Measurements from ENCODE around the gene CAMTA1.

DNA sequence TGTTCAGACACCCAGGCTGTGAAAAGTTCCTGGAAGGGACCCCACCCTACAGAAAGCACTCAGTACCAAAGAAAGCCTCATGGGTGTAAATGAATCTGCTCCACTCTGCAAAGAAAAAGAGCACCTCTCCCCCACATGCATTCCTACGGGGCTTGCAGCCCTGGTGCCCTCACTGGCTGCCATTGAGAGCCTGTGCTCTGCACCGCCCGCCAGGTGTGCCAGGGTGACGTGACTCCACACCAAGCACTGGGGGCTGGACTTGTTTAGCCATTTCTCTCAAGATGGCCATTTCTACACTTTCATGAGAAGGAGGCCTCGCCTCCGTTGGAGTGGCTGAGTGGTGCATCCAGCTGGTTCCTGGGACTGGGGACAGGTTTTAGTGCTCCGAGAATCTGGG, 605.3 kb downstream of the CAMTA1 start:
- no peak for TF ChIP-seq POLR2A (IDR thresholded peaks at IDR 0.05)
- TF ChIP-seq, protein P1, sequence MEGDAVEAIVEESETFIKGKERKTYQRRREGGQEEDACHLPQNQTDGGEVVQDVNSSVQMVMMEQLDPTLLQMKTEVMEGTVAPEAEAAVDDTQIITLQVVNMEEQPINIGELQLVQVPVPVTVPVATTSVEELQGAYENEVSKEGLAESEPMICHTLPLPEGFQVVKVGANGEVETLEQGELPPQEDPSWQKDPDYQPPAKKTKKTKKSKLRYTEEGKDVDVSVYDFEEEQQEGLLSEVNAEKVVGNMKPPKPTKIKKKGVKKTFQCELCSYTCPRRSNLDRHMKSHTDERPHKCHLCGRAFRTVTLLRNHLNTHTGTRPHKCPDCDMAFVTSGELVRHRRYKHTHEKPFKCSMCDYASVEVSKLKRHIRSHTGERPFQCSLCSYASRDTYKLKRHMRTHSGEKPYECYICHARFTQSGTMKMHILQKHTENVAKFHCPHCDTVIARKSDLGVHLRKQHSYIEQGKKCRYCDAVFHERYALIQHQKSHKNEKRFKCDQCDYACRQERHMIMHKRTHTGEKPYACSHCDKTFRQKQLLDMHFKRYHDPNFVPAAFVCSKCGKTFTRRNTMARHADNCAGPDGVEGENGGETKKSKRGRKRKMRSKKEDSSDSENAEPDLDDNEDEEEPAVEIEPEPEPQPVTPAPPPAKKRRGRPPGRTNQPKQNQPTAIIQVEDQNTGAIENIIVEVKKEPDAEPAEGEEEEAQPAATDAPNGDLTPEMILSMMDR (IDR thresholded peaks at IDR 0.05): no peak
